Type B pancreatic cell (in vitro differentiated cells): ENCODE results near the gene CRKL. TPM values are rescaled to one million over a fixed set of nuclear protein-coding genes. Genes with fewer than 3 reads are reported as not detected.

Source experiments
- DNase-seq: peaks from one replicate; pipeline ENCODE4 v3.0.0; 2021; ENCODE audit warnings: mixed read lengths; ENCODE audit not compliant: unreplicated experiment; ENCODE audit errors: extremely low spot score
- H3K27ac Mint-ChIP-seq: 2 replicates; pipeline ENCODE4 v1.8.0; 2021; ENCODE audit warnings: mild to moderate bottlenecking, mixed read lengths
- H3K27me3 Mint-ChIP-seq: 2 replicates; pipeline ENCODE4 v1.8.0; 2021; ENCODE audit warnings: mixed read lengths
- H3K36me3 Mint-ChIP-seq: 2 replicates; pipeline ENCODE4 v1.8.0; 2021; ENCODE audit warnings: mixed read lengths
- H3K4me1 Mint-ChIP-seq: one replicate; pipeline ENCODE4 v1.8.0; 2021; ENCODE audit warnings: mixed read lengths; ENCODE audit not compliant: unreplicated experiment
- H3K4me3 Mint-ChIP-seq: 2 replicates; pipeline ENCODE4 v1.8.0; 2021; ENCODE audit warnings: mild to moderate bottlenecking, mixed read lengths
- H3K9me3 Mint-ChIP-seq: 2 replicates; pipeline ENCODE4 v1.8.0; 2021; ENCODE audit warnings: mixed read lengths
- long read RNA-seq: library from polyadenylated mRNA; unstranded; transcript quantifications from one replicate; pipeline ENCODE4 v2.0.0, GENCODE V29; 2020
- total RNA-seq: library from RNA; stranded (reverse); gene quantifications from 2 replicates; pipeline ENCODE4 v1.2.1, GENCODE V29; 2021; ENCODE audit warnings: low replicate concordance
- TF ChIP-seq, protein P1 (sequence below): fragments of 200-600 bp; sonication (generic); conservative IDR thresholded peaks from 2 replicates; pipeline ENCODE4 v1.5.0; 2021; ENCODE audit warnings: antibody characterized with exemption, mild to moderate bottlenecking

The CRKL gene, protein sequence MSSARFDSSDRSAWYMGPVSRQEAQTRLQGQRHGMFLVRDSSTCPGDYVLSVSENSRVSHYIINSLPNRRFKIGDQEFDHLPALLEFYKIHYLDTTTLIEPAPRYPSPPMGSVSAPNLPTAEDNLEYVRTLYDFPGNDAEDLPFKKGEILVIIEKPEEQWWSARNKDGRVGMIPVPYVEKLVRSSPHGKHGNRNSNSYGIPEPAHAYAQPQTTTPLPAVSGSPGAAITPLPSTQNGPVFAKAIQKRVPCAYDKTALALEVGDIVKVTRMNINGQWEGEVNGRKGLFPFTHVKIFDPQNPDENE
- 64.9 and 78.1 TPM in 2 replicates for total RNA-seq
- long read RNA-seq, full-length matches to known transcripts = 1 of 29 reads
- long read RNA-seq, partial matches to known transcripts = 1 of 29 reads
- long read RNA-seq, other reads (novel, unspliced or antisense) = 27 of 29 reads

- Mint-ChIP-seq H3K4me1 (peaks cover 27% of the 10 kb centered on the region), H3K9me3 (no peaks in the 10 kb centered on the region), H3K27ac (peak within 1 kb of the TSS; percentile 96), H3K4me3 (peak within 1 kb of the TSS; percentile 90), H3K36me3 (peaks cover 16% of the 10 kb centered on the region), H3K27me3 (no peaks in the 10 kb centered on the region)
- TF ChIP-seq, protein P1, sequence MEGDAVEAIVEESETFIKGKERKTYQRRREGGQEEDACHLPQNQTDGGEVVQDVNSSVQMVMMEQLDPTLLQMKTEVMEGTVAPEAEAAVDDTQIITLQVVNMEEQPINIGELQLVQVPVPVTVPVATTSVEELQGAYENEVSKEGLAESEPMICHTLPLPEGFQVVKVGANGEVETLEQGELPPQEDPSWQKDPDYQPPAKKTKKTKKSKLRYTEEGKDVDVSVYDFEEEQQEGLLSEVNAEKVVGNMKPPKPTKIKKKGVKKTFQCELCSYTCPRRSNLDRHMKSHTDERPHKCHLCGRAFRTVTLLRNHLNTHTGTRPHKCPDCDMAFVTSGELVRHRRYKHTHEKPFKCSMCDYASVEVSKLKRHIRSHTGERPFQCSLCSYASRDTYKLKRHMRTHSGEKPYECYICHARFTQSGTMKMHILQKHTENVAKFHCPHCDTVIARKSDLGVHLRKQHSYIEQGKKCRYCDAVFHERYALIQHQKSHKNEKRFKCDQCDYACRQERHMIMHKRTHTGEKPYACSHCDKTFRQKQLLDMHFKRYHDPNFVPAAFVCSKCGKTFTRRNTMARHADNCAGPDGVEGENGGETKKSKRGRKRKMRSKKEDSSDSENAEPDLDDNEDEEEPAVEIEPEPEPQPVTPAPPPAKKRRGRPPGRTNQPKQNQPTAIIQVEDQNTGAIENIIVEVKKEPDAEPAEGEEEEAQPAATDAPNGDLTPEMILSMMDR = peak; percentile 99
- peak; percentile 99 for DNase-seq
These were observed at the start of gene CRKL for GRCh38 chr22:20916916-20917810. Gene CRKL, plus strand, starts transcription at chr22:20917407. Its CDS starts 528 bp downstream, at chr22:20917935.

GRCh38 chr22:20868025-20868962 is 48.9 kb upstream of the CRKL start:
- TF ChIP-seq, protein P1 = no peak
- peaks cover 9% of the 10 kb centered on the region for H3K36me3 Mint-ChIP-seq
- H3K27ac Mint-ChIP-seq = peak overlapping the region; percentile 44
- no peaks in the 10 kb centered on the region for H3K27me3 Mint-ChIP-seq
- H3K4me3 Mint-ChIP-seq = no peak overlapping the region
- H3K9me3 Mint-ChIP-seq = no peaks in the 10 kb centered on the region
- DNase-seq = no peak
- peaks cover 21% of the 10 kb centered on the region for H3K4me1 Mint-ChIP-seq

- no peak overlapping the region for H3K27ac Mint-ChIP-seq
- TF ChIP-seq, protein P1 = no peak
- H3K27me3 Mint-ChIP-seq = no peaks in the 10 kb centered on the region
- no peaks in the 10 kb centered on the region for H3K9me3 Mint-ChIP-seq
- no peak for DNase-seq
- H3K4me1 Mint-ChIP-seq = peaks cover 21% of the 10 kb centered on the region
- H3K36me3 Mint-ChIP-seq = peaks cover 8% of the 10 kb centered on the region
- no peak overlapping the region for H3K4me3 Mint-ChIP-seq
These were observed 48.0 kb upstream of the CRKL start for GRCh38 chr22:20869234-20869633.

DNA sequence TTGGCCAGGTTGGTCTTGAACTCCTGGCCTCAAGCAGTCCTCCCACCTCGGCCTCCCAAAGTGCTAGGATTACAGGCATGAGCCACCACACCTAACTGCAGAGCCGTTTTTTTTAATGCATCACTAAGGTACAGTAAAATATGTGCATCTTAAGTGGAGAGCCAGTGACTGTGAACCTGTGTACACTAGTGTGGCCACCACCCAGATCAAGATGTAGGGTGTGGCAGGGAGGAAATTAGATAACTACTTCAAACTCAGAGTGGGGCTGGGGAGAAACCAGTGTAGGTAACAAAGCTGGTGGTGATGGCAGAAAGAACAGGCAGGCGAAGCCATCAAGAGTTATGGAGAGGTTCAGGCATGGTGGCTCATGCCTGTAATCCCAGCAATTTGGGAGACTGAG is 44.0 kb upstream of the CRKL start:
- peaks cover 7% of the 10 kb centered on the region for H3K36me3 Mint-ChIP-seq
- TF ChIP-seq, protein P1 = no peak

GRCh38 chr22:20875296-20875695 is 41.9 kb upstream of the CRKL start:
- Mint-ChIP-seq H3K9me3 (no peaks in the 10 kb centered on the region), H3K4me1 (no peaks in the 10 kb centered on the region), H3K27ac (no peak overlapping the region), H3K36me3 (peaks cover 3% of the 10 kb centered on the region), H3K27me3 (no peaks in the 10 kb centered on the region), H3K4me3 (no peak overlapping the region)
- TF ChIP-seq, protein P1 = no peak
- no peak for DNase-seq

More for the DNA sequence above, 44.0 kb upstream of the CRKL start:
- H3K4me1 Mint-ChIP-seq = peaks cover 5% of the 10 kb centered on the region
- no peak for DNase-seq
- H3K27me3 Mint-ChIP-seq = no peaks in the 10 kb centered on the region
- no peaks in the 10 kb centered on the region for H3K9me3 Mint-ChIP-seq
- H3K4me3 Mint-ChIP-seq = no peak overlapping the region
- no peak overlapping the region for H3K27ac Mint-ChIP-seq
